ENCODE data around the gene RAB20.

Gene RAB20

DNA sequence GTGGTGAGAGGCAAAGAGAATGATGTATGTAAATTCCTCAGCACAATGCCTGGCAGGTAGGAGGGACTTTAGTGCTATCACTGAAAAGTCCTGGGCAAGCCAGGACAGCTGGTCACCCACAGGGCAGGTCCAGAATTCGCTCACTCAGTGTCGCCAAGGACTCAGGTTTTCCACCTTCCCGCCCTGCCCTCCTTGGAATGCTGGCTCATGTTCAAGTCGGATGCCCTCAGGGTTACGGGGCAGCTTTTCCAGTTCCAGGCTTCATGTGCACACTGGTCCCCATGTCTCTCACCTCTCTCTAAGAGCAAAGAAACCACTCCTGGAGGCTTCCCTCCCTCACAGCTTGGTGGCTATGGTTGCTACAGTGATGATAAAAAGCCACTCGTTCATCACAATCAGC lies 29.1 kb upstream of the RAB20 start:
- no peak overlapping the region for H3K27ac ChIP-seq (ENCODE audit: low read depth, low read length, severe bottlenecking)
- whole genome bisulfite sequencing, 2 experiments (ENCODE audit: insufficient coverage in 2 of 2) = 66 to 88% methylated on average over 5 of the region's 6 CpGs
- no peaks in the 10 kb centered on the region for H3K9me3 ChIP-seq (ENCODE audit: control insufficient read depth, low read length)
- H3K36me3 ChIP-seq (ENCODE audit: control insufficient read depth, insufficient read depth, low read length) = no peaks in the 10 kb centered on the region
- H3K4me1 ChIP-seq (ENCODE audit: control insufficient read depth, insufficient read depth, low read length, poor library complexity, severe bottlenecking) = no peaks in the 10 kb centered on the region
- H3K4me3 ChIP-seq (ENCODE audit: extremely low read depth, insufficient read depth, low read length, poor library complexity, severe bottlenecking) = no peak overlapping the region

DNA sequence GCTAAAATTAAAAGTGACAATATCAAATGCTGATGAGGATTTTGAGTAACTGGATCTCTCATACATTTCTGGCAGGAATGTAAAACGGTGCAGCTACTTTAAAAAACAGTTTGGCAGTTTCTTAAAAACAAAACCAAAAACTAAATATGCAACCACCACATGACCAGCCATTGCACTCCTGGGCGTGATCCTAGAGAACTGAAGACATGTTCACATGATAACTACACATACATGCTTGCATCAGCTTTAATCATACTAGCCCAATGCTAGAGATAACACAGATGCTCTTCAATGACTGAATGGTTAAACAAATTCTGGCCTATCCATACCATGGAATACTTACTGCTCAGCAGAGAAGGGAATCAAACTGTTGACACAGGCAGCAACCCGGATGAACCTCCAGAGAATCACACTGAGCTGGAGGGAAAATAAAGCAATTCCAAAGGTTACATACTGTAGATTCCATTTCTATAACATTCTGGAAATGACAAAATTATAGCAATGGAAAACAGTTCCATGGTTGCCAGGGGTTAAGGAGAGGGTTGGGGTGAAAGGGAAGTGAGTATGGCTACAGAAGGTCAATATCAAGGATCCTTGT lies 28.4 kb upstream of the RAB20 start:
- no peaks in the 10 kb centered on the region for H3K4me1 ChIP-seq (ENCODE audit: control insufficient read depth, insufficient read depth, low read length, poor library complexity, severe bottlenecking)
- H3K27ac ChIP-seq (ENCODE audit: low read depth, low read length, severe bottlenecking) = no peak overlapping the region
- H3K36me3 ChIP-seq (ENCODE audit: control insufficient read depth, insufficient read depth, low read length) = no peaks in the 10 kb centered on the region
- no peaks in the 10 kb centered on the region for H3K9me3 ChIP-seq (ENCODE audit: control insufficient read depth, low read length)
- 89 to 100% methylated on average over 2 of the region's 3 CpGs for WGBS, 2 experiments (ENCODE audit: insufficient coverage in 2 of 2)
- no peak overlapping the region for H3K4me3 ChIP-seq (ENCODE audit: extremely low read depth, insufficient read depth, low read length, poor library complexity, severe bottlenecking)

DNA sequence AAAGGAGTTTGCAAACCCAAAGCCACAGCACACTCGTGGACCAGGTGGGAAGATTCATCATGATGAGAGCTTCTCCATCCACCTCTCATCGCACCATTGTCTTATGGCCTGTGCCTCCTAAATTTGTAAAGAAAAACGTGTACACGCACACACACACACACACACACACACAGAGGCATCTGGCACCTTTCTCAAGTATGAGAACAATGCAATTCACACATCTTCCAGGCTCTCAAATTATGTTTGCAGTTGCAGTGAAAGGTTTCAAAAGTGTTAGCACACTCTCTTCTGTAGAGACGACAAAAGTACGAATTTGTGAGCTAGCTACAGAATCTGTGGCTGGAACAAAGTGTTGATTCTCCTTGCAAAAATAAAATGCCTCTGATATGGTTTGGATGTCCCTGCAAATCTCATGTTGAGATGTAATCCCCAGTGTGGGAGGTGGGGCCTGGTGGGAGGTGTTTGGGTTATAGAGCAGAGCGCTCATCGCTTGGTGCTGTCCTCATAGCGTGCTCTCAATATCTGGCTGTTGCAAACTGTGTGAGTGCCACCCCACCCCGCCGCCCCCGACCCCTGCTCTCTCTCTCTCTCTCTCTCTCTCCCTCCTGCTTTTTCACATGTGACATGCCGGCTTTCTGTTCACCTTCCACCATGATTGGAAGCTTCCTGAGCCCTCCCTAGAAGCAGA lies 21.8 kb upstream of the RAB20 start:
- Histone ChIP-seq H3K4me3 (ENCODE audit: extremely low read depth, insufficient read depth, low read length, poor library complexity, severe bottlenecking) (no peak overlapping the region), H3K4me1 (ENCODE audit: control insufficient read depth, insufficient read depth, low read length, poor library complexity, severe bottlenecking) (no peaks in the 10 kb centered on the region), H3K27ac (ENCODE audit: low read depth, low read length, severe bottlenecking) (no peak overlapping the region), H3K36me3 (ENCODE audit: control insufficient read depth, insufficient read depth, low read length) (no peaks in the 10 kb centered on the region), H3K9me3 (ENCODE audit: control insufficient read depth, low read length) (no peaks in the 10 kb centered on the region)
- 92 to 93% methylated on average over 10 to 11 of the region's 13 CpGs for WGBS, 2 experiments (ENCODE audit: insufficient coverage in 2 of 2)

GRCh38 chr13:110582421-110582954 lies 21.0 kb upstream of the RAB20 start:
- Histone ChIP-seq H3K36me3 (ENCODE audit: control insufficient read depth, insufficient read depth, low read length) (no peaks in the 10 kb centered on the region), H3K27ac (ENCODE audit: low read depth, low read length, severe bottlenecking) (no peak overlapping the region), H3K4me1 (ENCODE audit: control insufficient read depth, insufficient read depth, low read length, poor library complexity, severe bottlenecking) (no peaks in the 10 kb centered on the region), H3K9me3 (ENCODE audit: control insufficient read depth, low read length) (no peaks in the 10 kb centered on the region), H3K4me3 (ENCODE audit: extremely low read depth, insufficient read depth, low read length, poor library complexity, severe bottlenecking) (no peak overlapping the region)
- WGBS, 2 experiments (ENCODE audit: insufficient coverage in 2 of 2) = 88 to 90% methylated on average over 8 to 9 of the region's 13 CpGs

- Histone ChIP-seq H3K27ac (ENCODE audit: low read depth, low read length, severe bottlenecking) (no peak overlapping the region), H3K36me3 (ENCODE audit: control insufficient read depth, insufficient read depth, low read length) (no peaks in the 10 kb centered on the region), H3K4me3 (ENCODE audit: extremely low read depth, insufficient read depth, low read length, poor library complexity, severe bottlenecking) (no peak overlapping the region), H3K4me1 (ENCODE audit: control insufficient read depth, insufficient read depth, low read length, poor library complexity, severe bottlenecking) (no peaks in the 10 kb centered on the region), H3K9me3 (ENCODE audit: control insufficient read depth, low read length) (no peaks in the 10 kb centered on the region)
- WGBS, 2 experiments (ENCODE audit: insufficient coverage in 2 of 2) = 95 to 97% methylated on average over 9 to 12 of the region's 14 CpGs
Observed at GRCh38 chr13:110581506-110582185, 20.1 kb upstream of the RAB20 start.

GRCh38 chr13:110580800-110581199 lies 19.3 kb upstream of the RAB20 start:
- H3K4me3 ChIP-seq (ENCODE audit: extremely low read depth, insufficient read depth, low read length, poor library complexity, severe bottlenecking) = no peak overlapping the region
- H3K27ac ChIP-seq (ENCODE audit: low read depth, low read length, severe bottlenecking) = no peak overlapping the region
- H3K36me3 ChIP-seq (ENCODE audit: control insufficient read depth, insufficient read depth, low read length) = no peaks in the 10 kb centered on the region
- H3K9me3 ChIP-seq (ENCODE audit: control insufficient read depth, low read length) = no peaks in the 10 kb centered on the region
- WGBS, 2 experiments (ENCODE audit: insufficient coverage in 2 of 2) = no CpG with 5 or more reads among the region's 2 CpGs
- H3K4me1 ChIP-seq (ENCODE audit: control insufficient read depth, insufficient read depth, low read length, poor library complexity, severe bottlenecking) = no peaks in the 10 kb centered on the region

DNA sequence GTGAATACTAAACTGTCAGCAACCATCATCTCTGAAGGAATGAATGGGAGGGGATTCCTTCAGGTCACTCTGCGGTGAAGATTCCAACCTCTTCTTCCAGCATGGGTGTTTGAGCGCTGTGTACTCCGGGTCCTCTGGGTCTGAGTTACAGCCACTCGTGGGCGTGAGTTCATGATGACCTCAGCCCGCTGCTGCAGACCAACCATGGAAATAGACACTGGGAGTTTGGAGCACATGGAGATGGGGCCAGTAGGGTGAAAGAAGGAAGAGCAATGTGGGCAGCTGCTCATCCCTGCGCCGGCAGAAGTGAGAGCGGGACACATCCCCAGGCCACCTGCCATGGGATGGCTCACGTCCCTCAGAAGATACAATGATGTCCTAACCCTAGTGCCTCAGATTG lies 16.8 kb upstream of the RAB20 start:
- Histone ChIP-seq H3K36me3 (ENCODE audit: control insufficient read depth, insufficient read depth, low read length) (no peaks in the 10 kb centered on the region), H3K27ac (ENCODE audit: low read depth, low read length, severe bottlenecking) (no peak overlapping the region), H3K4me3 (ENCODE audit: extremely low read depth, insufficient read depth, low read length, poor library complexity, severe bottlenecking) (no peak overlapping the region), H3K9me3 (ENCODE audit: control insufficient read depth, low read length) (no peaks in the 10 kb centered on the region), H3K4me1 (ENCODE audit: control insufficient read depth, insufficient read depth, low read length, poor library complexity, severe bottlenecking) (peaks cover 6% of the 10 kb centered on the region)
- WGBS, 2 experiments (ENCODE audit: insufficient coverage in 2 of 2) = 88 to 94% methylated on average over 9 to 10 of the region's 10 CpGs

DNA sequence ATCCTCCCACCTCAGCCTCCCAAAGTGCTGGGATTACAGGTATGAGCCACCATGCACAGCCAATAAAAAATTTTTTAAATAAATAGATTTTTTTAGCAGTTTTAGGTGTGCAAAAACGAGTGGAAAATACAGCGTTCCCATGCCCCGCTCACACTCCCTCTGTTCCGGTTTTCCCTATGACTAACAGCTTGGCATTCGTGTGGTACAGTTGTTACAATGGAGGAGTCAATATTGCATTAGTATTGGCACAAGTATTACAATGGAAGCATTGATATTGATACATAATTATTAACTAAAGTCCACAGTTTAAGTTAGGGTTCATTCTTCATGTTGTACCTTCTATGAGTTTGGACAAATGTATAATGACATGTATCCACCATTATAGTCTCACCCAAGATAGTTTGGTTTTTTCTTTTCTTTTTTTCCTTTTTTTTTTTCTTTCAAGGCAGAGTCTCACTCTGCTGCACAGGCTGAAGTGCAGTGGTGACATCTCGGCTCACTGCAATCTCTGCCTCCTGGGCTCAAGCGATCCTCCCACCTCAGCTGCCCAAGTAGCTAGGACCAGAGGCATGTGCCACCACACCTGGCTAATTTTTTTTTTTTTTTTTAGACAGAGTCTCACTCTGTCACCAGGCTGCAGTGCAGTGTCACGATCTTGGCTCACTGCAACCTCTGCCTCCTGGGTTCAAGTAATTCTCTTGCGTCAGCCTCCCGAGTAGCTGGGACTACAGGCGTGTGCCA lies 15.4 kb upstream of the RAB20 start:
- Histone ChIP-seq H3K9me3 (ENCODE audit: control insufficient read depth, low read length) (no peaks in the 10 kb centered on the region), H3K4me1 (ENCODE audit: control insufficient read depth, insufficient read depth, low read length, poor library complexity, severe bottlenecking) (peaks cover 6% of the 10 kb centered on the region), H3K36me3 (ENCODE audit: control insufficient read depth, insufficient read depth, low read length) (no peaks in the 10 kb centered on the region), H3K4me3 (ENCODE audit: extremely low read depth, insufficient read depth, low read length, poor library complexity, severe bottlenecking) (no peak overlapping the region), H3K27ac (ENCODE audit: low read depth, low read length, severe bottlenecking) (no peak overlapping the region)
- 94 to 97% methylated on average over 9 to 10 of the region's 11 CpGs for WGBS, 2 experiments (ENCODE audit: insufficient coverage in 2 of 2)

GRCh38 chr13:110576070-110576394 lies 14.5 kb upstream of the RAB20 start:
- Histone ChIP-seq H3K4me3 (ENCODE audit: extremely low read depth, insufficient read depth, low read length, poor library complexity, severe bottlenecking) (no peak overlapping the region), H3K4me1 (ENCODE audit: control insufficient read depth, insufficient read depth, low read length, poor library complexity, severe bottlenecking) (peaks cover 6% of the 10 kb centered on the region), H3K9me3 (ENCODE audit: control insufficient read depth, low read length) (no peaks in the 10 kb centered on the region), H3K27ac (ENCODE audit: low read depth, low read length, severe bottlenecking) (no peak overlapping the region), H3K36me3 (ENCODE audit: control insufficient read depth, insufficient read depth, low read length) (no peaks in the 10 kb centered on the region)
- 83 to 91% methylated on average over 7 of the region's 7 CpGs for WGBS, 2 experiments (ENCODE audit: insufficient coverage in 2 of 2)

GRCh38 chr13:110575322-110576069 lies 14.0 kb upstream of the RAB20 start:
- Histone ChIP-seq H3K9me3 (ENCODE audit: control insufficient read depth, low read length) (no peaks in the 10 kb centered on the region), H3K4me1 (ENCODE audit: control insufficient read depth, insufficient read depth, low read length, poor library complexity, severe bottlenecking) (peaks cover 6% of the 10 kb centered on the region), H3K27ac (ENCODE audit: low read depth, low read length, severe bottlenecking) (no peak overlapping the region), H3K4me3 (ENCODE audit: extremely low read depth, insufficient read depth, low read length, poor library complexity, severe bottlenecking) (no peak overlapping the region), H3K36me3 (ENCODE audit: control insufficient read depth, insufficient read depth, low read length) (no peaks in the 10 kb centered on the region)
- WGBS, 2 experiments (ENCODE audit: insufficient coverage in 2 of 2) = 40 to 58% methylated on average over 8 to 12 of the region's 15 CpGs

Data from mesodermal cell (in vitro differentiated cells).